Left ventricle myocardium inferior (tissue), 1 donor: ENCODE data around the gene ZCCHC24. TPM values are rescaled to one million over a fixed set of nuclear protein-coding genes. Genes with fewer than 3 reads are reported as not detected.
A peak's percentile ranks its signal among the peaks of the same experiment; 100 is the strongest.

Experiments used
- DNase-seq: peaks from one replicate; pipeline ENCODE4 v3.0.0-alpha.2; 2020
- H3K27ac ChIP-seq: fragments of 200-600 bp; replicated peaks from 2 replicates; pipeline ENCODE4 v1.8.0; 2021
- H3K27me3 ChIP-seq: fragments of 200-600 bp; 2 replicates; pipeline ENCODE4 v1.8.0; 2021; ENCODE audit warnings: low read depth
- H3K36me3 ChIP-seq: fragments of 200-600 bp; 2 replicates; pipeline ENCODE4 v1.8.0; 2021
- H3K4me1 ChIP-seq: fragments of 200-600 bp; 2 replicates; pipeline ENCODE4 v1.8.0; 2021
- H3K4me3 ChIP-seq: fragments of 200-600 bp; 2 replicates; pipeline ENCODE4 v1.8.0; 2021; ENCODE audit warnings: mild to moderate bottlenecking, moderate library complexity
- H3K9me3 ChIP-seq: fragments of 200-600 bp; replicated peaks from 2 replicates; pipeline ENCODE4 v1.8.0; 2021
- intact Hi-C: fragments of 100-400 bp; cut with micrococcal nuclease; formaldehyde crosslinking; loops from one replicate; pipeline ENCODE4 v1.11.0; 2022
- total RNA-seq: library from RNA; stranded (reverse); fragmentation: NEBNext Ultra II Directional; extraction: Animal tissue kit (Norgen Biotek cat#: 25700); gene quantifications from one replicate; pipeline ENCODE4 v1.2.1, GENCODE V29; 2021
- TF ChIP-seq, protein P1 (sequence below): fragments of 200-600 bp; IDR thresholded peaks from 2 replicates; pipeline ENCODE4 v1.8.0; 2021; ENCODE audit warnings: antibody characterized with exemption, mild to moderate bottlenecking, borderline replicate concordance
- donor health status: DM: no; HTN: yes; CAD: no; lungs with severe emphysema.

Gene ZCCHC24
- total RNA-seq, 1 donor from 2014 or later: 47.5 TPM

DNA sequence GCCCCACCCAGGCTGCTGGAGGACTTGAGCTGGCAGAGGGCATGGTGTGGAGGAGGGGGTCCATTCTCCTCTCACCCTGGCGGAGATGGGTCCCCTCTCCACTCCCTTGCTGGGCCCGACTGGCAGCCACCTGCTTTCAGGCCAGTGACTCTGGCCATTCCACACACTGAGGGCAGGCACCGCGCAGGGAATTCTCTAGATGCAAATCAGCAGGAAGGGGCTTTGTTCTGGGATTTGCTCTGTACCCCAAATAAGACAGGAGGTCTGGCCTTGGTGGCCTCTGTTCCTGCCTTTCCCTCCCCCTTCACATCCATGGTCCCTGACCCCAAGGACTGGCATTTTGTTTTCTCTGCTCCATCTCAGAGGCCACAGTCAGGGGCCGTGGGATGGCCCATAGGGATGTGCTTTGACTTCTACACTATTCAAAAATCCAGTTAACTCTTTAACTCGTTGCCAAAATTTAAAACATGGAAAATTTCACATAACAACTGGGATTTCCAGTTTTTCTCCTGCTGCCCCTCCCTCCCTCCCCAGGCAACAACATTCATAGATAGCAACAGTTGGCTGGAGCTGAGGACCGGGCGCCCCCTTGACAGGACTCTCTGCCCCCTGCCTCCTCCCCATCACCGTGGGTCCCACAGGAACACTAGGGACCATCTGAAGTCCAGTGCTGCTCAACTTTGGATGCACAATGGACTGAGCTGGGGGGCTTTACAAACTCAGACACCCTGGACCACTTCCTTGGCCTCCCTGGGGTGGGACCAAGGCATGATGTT is 64.3 kb downstream of the ZCCHC24 start:
- intact Hi-C loops: no loop called here
- Histone ChIP-seq H3K9me3 (no peaks in the 10 kb centered on the region), H3K36me3 (peaks cover 11% of the 10 kb centered on the region), H3K27me3 (no peaks in the 10 kb centered on the region), H3K4me1 (peaks cover 43% of the 10 kb centered on the region), H3K27ac (peak overlapping the region; percentile 73), H3K4me3 (no peak overlapping the region)
- TF ChIP-seq, protein P1, sequence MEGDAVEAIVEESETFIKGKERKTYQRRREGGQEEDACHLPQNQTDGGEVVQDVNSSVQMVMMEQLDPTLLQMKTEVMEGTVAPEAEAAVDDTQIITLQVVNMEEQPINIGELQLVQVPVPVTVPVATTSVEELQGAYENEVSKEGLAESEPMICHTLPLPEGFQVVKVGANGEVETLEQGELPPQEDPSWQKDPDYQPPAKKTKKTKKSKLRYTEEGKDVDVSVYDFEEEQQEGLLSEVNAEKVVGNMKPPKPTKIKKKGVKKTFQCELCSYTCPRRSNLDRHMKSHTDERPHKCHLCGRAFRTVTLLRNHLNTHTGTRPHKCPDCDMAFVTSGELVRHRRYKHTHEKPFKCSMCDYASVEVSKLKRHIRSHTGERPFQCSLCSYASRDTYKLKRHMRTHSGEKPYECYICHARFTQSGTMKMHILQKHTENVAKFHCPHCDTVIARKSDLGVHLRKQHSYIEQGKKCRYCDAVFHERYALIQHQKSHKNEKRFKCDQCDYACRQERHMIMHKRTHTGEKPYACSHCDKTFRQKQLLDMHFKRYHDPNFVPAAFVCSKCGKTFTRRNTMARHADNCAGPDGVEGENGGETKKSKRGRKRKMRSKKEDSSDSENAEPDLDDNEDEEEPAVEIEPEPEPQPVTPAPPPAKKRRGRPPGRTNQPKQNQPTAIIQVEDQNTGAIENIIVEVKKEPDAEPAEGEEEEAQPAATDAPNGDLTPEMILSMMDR: no peak
- no peak for DNase-seq

DNA sequence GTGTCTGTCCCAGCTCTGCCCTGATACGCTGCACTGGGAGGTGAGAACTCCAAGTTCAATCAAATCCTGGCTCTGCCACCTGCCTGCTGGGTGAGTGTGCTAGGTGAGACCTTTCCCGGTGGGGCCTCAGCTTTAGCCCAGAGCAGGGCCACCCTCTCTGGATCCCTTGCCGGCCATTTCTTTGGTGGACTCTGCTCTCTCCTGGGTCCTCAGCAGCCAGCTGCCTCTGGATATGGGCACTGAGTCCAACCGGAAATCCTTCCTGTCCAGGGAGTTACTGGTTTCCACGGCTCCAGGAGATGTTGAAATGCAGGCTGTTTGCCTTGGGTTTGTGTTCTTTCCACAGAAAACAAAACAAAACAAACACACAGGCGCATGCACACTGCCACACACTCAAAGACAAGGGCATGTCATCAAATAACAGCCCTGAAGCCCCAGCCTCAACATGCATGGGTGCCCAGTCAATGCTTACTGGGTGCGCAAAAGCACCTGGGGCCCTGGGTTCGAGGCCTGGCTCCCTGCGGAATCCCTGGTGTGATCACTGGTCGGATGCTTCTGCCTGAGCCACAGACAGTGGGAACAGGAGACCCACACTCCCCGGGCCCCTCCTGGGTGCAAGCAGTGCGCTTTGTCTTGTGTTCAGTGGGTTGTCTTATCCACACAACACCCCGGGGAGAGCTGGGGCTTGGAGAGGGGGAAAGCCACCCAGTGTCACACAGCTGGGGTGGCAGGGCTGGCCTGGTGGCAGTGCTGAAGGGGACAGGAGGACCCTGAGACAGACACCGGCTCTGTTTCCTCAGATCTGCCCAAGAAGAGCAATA is 65.1 kb downstream of the ZCCHC24 start:
- Histone ChIP-seq H3K36me3 (peaks cover 3% of the 10 kb centered on the region), H3K27me3 (no peaks in the 10 kb centered on the region), H3K4me3 (peak overlapping the region; percentile 12), H3K27ac (peak overlapping the region; percentile 73), H3K4me1 (peaks cover 47% of the 10 kb centered on the region), H3K9me3 (no peaks in the 10 kb centered on the region)
- no peak for DNase-seq
- intact Hi-C loops: no loop called here
- TF ChIP-seq, protein P1: no peak

DNA sequence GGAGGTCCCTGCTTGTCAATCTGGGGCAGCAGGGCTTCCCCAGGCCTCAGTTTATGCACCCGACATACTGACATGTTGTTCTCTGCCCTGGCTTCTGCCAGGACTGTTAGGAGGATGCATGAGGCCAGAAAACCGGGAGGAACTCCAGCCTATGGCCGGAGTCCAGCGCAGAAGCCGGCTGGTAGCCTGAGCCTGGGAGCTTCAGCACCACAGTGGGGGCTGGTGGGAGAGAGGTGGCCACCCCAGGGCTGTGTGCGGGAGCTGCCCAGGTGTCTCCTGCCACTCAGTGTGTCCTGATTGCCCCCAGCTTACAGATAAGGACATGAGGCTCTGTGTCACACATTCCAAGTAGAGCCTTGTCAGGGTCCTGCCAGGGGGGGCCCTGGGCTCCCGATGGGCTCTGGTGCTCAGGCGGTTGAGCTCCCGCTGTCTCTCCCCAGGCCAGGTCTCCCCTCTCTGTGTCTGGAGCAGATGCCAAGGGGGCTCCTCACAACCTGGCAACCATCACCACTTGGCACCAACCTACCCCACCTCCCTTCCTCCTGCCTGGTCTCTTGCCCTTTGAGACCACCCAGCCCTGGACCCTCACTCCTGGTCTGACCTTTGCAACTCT is 65.8 kb downstream of the ZCCHC24 start:
- Histone ChIP-seq H3K4me1 (peaks cover 54% of the 10 kb centered on the region), H3K27me3 (no peaks in the 10 kb centered on the region), H3K4me3 (peak overlapping the region; percentile 12), H3K27ac (peak overlapping the region; percentile 73), H3K9me3 (no peaks in the 10 kb centered on the region), H3K36me3 (no peaks in the 10 kb centered on the region)
- intact Hi-C loops: loop anchor here (5.0 kb wide), 1 partner anchor 108 kb away; no protein-coding TSS in a partner anchor
- DNase-seq: no peak
- TF ChIP-seq, protein P1: no peak

DNA sequence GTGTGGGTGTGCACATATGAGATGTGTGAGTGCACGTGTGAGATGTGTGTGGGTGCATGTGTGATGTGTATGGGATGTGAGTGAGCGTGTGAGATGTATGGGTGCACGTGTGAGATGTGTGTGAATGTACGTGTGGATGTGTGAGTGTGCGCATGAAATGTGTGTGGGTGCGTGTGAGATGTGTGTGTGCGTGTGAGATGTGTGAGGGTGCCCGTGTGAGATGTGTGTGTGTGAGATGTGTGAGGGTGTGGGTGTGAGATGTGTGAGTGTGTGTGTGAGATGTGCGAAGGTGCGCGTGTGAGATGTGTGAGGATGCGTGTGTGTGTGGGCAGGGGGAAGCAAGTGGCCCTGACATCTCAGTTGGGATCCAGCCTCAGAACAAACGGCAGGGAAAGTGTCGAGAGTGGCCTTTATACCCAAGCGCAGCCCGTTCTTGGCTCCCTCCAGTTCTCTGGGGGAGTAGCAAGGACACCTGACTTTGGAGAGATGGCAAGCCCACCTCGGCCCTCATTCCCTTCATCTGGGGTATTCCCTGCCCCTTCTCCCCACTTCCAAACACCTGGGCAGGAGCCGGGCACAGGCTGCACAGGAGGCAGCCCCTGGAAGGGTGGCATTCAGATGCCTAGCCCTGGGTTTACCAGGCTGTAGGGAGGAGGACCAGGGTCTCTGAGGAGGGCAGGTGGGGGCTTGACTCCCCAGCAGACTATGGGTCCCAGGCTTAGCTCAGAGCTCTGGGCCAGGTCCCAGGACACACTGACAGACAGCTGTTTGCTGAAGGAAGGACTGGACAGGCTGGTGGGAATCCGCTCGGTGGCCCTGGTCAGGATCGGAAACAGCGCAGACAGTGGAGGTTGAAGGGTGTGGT is 66.5 kb downstream of the ZCCHC24 start:
- H3K36me3 ChIP-seq: no peaks in the 10 kb centered on the region
- H3K27me3 ChIP-seq: no peaks in the 10 kb centered on the region
- H3K9me3 ChIP-seq: no peaks in the 10 kb centered on the region
- DNase-seq: no peak
- peaks cover 55% of the 10 kb centered on the region for H3K4me1 ChIP-seq
- intact Hi-C loops: loop anchor here (5.0 kb wide), 1 partner anchor 108 kb away; no protein-coding TSS in a partner anchor
- TF ChIP-seq, protein P1: no peak
- H3K27ac ChIP-seq: peak overlapping the region; percentile 73
- H3K4me3 ChIP-seq: no peak overlapping the region

DNA sequence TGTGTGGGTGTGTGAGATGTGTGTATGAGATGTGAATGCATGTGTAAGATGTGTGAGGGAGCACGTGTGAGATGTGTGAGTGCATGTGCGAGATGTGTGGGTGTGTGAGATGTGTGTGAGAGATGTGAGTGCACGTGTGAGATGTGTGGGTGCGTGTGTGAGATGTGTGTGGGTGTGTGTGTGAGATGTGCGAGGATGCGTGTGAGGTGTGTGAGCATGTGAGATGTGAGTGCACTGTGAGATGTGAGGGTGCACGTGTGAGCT is 67.1 kb downstream of the ZCCHC24 start:
- H3K36me3 ChIP-seq: no peaks in the 10 kb centered on the region
- no peaks in the 10 kb centered on the region for H3K27me3 ChIP-seq
- H3K9me3 ChIP-seq: no peaks in the 10 kb centered on the region
- peaks cover 55% of the 10 kb centered on the region for H3K4me1 ChIP-seq
- intact Hi-C loops: loop anchor here (5.0 kb wide), 1 partner anchor 109 kb away; no protein-coding TSS in a partner anchor
- H3K27ac ChIP-seq: no peak overlapping the region
- TF ChIP-seq, protein P1: no peak
- no peak overlapping the region for H3K4me3 ChIP-seq
- DNase-seq: no peak
